Keratinocyte (primary cell): ENCODE data around the gene ASB4.

ENCODE experiments used
- CTCF ChIP-seq, 3 experiments: IDR thresholded peaks in 1 of 3; conservative IDR thresholded peaks in 1 of 3; optimal IDR thresholded peaks in 1 of 3; 2 replicates in 2 of 3; 3 replicates in 1 of 3; pipeline versions ENCODE3 to v1.5.1; 2011; ENCODE audit warnings: low read length in 3 of 3, mild to moderate bottlenecking in 3 of 3, moderate library complexity in 2 of 3, control low read depth in 1 of 3, inconsistent platforms in 1 of 3; ENCODE audit not compliant: insufficient read depth in 2 of 3; ENCODE audit errors: extremely low read depth in 1 of 3
- EZH2 ChIP-seq: IDR thresholded peaks from one replicate; pipeline ENCODE4 v1.6.1; 2012; ENCODE audit warnings: inconsistent platforms, mild to moderate bottlenecking, low read length, moderate library complexity

DNA sequence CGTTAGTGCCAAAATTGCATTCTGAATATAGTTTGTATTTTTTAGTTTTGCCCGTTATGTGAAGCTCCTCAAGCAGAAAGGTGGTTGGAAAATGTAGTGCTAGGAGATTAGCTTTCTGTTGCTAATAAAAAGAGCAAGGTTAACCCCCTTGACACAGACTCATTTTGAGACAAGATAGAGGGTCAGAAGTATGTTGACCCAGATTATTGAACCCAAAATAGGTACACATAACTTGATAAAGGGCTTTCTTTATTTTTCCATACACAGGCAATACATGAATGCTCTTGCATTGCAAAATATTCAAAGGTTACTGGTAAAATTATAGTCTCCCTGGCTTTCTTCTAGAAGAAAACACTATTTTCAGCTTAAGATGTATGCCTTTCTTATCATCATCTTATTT, 40.9 kb upstream of the ASB4 start:
- TF ChIP-seq EZH2, result no peak
- TF ChIP-seq CTCF (optimal IDR thresholded peaks at IDR 0.05 in 1 of 3, IDR thresholded peaks at IDR 0.05 in 1 of 3, conservative IDR thresholded peaks at IDR 0.05 in 1 of 3; ENCODE audit: extremely low read depth in 1 of 3, insufficient read depth in 2 of 3, low read length in 3 of 3), result no peak
